ENCODE data around the gene GIMD1.
A peak's percentile ranks its signal among the peaks of the same experiment; 100 is the strongest.

The GIMD1 gene

GRCh38 chr4:106318511-106318910 is 50.1 kb downstream of the GIMD1 start:
- TF ChIP-seq EZH2 (optimal IDR thresholded peaks at IDR 0.05; ENCODE audit: low read depth, low read length) (no peak), EZH2phosphoT487 (IDR thresholded peaks at IDR 0.05; ENCODE audit: low read length) (no peak)
- H3K9me2 ChIP-seq (replicated peaks; ENCODE audit: insufficient read depth, low read length) = no peaks in the 10 kb centered on the region
- H3K9me3 ChIP-seq (replicated peaks; ENCODE audit: insufficient read depth, low read length) = no peaks in the 10 kb centered on the region
- H3K36me3 ChIP-seq (replicated peaks; ENCODE audit: insufficient read depth, low read length) = no peaks in the 10 kb centered on the region
- H3K4me1 ChIP-seq (ENCODE audit: low read length) = peaks cover 12% of the 10 kb centered on the region
- H3K79me2 ChIP-seq (ENCODE audit: low read length) = peaks cover 76% of the 10 kb centered on the region
- H3K27me3 ChIP-seq (replicated peaks; ENCODE audit: insufficient read depth, low read length) = no peaks in the 10 kb centered on the region
- 0 out of 2 replicates have a peak, but pooled peaks cover 10% of the 10 kb centered on the region for H3F3A ChIP-seq (ENCODE audit: insufficient read depth, low read length)
- no peak for DNase-seq
- H3K4me3 ChIP-seq (ENCODE audit: low read length) = no peak overlapping the region
- H4K20me1 ChIP-seq (ENCODE audit: insufficient read depth, low read length) = no peaks in the 10 kb centered on the region
- no peak overlapping the region for H3K9ac ChIP-seq (ENCODE audit: low read length)
- no peak overlapping the region for H2AFZ ChIP-seq (ENCODE audit: low read length)
- no peak overlapping the region for H3K4me2 ChIP-seq (ENCODE audit: low read depth, low read length)
- H3K27ac ChIP-seq (ENCODE audit: low read length) = no peak overlapping the region

- H3K9me2 ChIP-seq (replicated peaks; ENCODE audit: insufficient read depth, low read length) = no peaks in the 10 kb centered on the region
- no peak overlapping the region for H3K27ac ChIP-seq (ENCODE audit: low read length)
- H3K79me2 ChIP-seq (ENCODE audit: low read length) = peaks cover 76% of the 10 kb centered on the region
- no peak overlapping the region for H2AFZ ChIP-seq (ENCODE audit: low read length)
- H4K20me1 ChIP-seq (ENCODE audit: insufficient read depth, low read length) = no peaks in the 10 kb centered on the region
- no peak for DNase-seq
- TF ChIP-seq CTCF (IDR thresholded peaks at IDR 0.05; ENCODE audit: low read length) (no peak), EZH2 (optimal IDR thresholded peaks at IDR 0.05; ENCODE audit: low read depth, low read length) (no peak), EZH2phosphoT487 (IDR thresholded peaks at IDR 0.05; ENCODE audit: low read length) (no peak)
- 0 out of 2 replicates have a peak, but pooled peaks cover 10% of the 10 kb centered on the region for H3F3A ChIP-seq (ENCODE audit: insufficient read depth, low read length)
- H3K9me3 ChIP-seq (replicated peaks; ENCODE audit: insufficient read depth, low read length) = no peaks in the 10 kb centered on the region
- no peaks in the 10 kb centered on the region for H3K36me3 ChIP-seq (replicated peaks; ENCODE audit: insufficient read depth, low read length)
- H3K27me3 ChIP-seq (replicated peaks; ENCODE audit: insufficient read depth, low read length) = no peaks in the 10 kb centered on the region
- peak overlapping the region; percentile 90; the same call in 1 of the 2 replicates for H3K4me3 ChIP-seq (ENCODE audit: low read length)
- no peak overlapping the region for H3K9ac ChIP-seq (ENCODE audit: low read length)
- peak overlapping the region; percentile 69 for H3K4me2 ChIP-seq (ENCODE audit: low read depth, low read length)
- peaks cover 12% of the 10 kb centered on the region for H3K4me1 ChIP-seq (ENCODE audit: low read length)
These were observed 50.8 kb downstream of the GIMD1 start for GRCh38 chr4:106317815-106318214.

DNA sequence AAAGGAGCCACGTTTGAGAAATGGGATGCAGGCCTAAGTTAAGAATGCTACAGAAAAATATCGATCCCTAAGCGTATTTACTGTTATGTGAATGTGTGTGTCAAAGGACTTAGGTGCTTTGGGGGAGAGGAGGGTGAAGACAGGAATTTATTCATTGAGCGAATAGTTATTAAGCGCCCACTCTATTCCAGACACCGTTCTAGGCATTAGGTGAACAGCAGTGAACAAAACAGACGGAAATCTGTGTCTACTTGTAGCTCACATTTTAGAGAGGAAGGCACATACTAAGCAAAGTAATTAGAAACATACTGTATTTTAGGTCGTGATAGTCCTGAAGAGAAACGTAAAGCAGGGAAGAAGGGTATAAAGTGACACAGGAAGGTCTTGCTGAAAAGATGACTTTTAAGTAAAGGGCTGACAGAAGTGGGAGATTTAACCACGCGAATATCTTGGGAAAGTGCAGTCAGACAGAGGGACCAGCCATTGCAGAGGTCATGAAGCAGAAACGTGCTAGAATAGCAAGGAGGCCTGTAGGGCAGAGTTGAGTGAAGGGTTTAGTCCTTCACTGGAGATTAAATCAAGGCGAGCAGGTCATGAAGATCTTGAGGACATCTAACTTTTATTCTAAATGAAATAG is 51.7 kb downstream of the GIMD1 start:
- H3K79me2 ChIP-seq (ENCODE audit: low read length) = peaks cover 75% of the 10 kb centered on the region
- peak overlapping the region; percentile 81 for H2AFZ ChIP-seq (ENCODE audit: low read length)
- no peak for DNase-seq

More for the DNA sequence above, 51.7 kb downstream of the GIMD1 start:
- TF ChIP-seq EZH2phosphoT487 (IDR thresholded peaks at IDR 0.05; ENCODE audit: low read length) (no peak), CTCF (IDR thresholded peaks at IDR 0.05; ENCODE audit: low read length) (no peak), EZH2 (optimal IDR thresholded peaks at IDR 0.05; ENCODE audit: low read depth, low read length) (no peak)
- no peaks in the 10 kb centered on the region for H3K9me3 ChIP-seq (replicated peaks; ENCODE audit: insufficient read depth, low read length)
- H3K9me2 ChIP-seq (replicated peaks; ENCODE audit: insufficient read depth, low read length) = no peaks in the 10 kb centered on the region
- no peaks in the 10 kb centered on the region for H4K20me1 ChIP-seq (ENCODE audit: insufficient read depth, low read length)
- H3K36me3 ChIP-seq (replicated peaks; ENCODE audit: insufficient read depth, low read length) = no peaks in the 10 kb centered on the region
- H3K4me2 ChIP-seq (ENCODE audit: low read depth, low read length) = peak overlapping the region; percentile 69
- H3K27ac ChIP-seq (ENCODE audit: low read length) = peak overlapping the region; percentile 87
- peak overlapping the region; percentile 90 for H3K4me3 ChIP-seq (ENCODE audit: low read length)
- H3K27me3 ChIP-seq (replicated peaks; ENCODE audit: insufficient read depth, low read length) = no peaks in the 10 kb centered on the region
- peak overlapping the region; percentile 95 for H3K9ac ChIP-seq (ENCODE audit: low read length)
- peaks cover 12% of the 10 kb centered on the region for H3K4me1 ChIP-seq (ENCODE audit: low read length)
- H3F3A ChIP-seq (ENCODE audit: insufficient read depth, low read length) = 0 out of 2 replicates have a peak, but pooled peaks cover 10% of the 10 kb centered on the region
